Right lobe of liver (tissue), 4 donors: ENCODE data around the gene IGF2R.

Experiments used
- CTCF ChIP-seq, 4 donors: fragments of 200-600 bp in 3 of 4; fragments of 450-650 bp in 1 of 4; IDR thresholded peaks; one replicate each; pipeline versions ENCODE4 v1.5.1 to v1.8.0; 2016 to 2022; ENCODE audit warnings: antibody characterized with exemption in 4 of 4, mild to moderate bottlenecking in 2 of 4
- POLR2A ChIP-seq: fragments of 450-650 bp; IDR thresholded peaks from one replicate; pipeline ENCODE4 v1.6.1; 2017; ENCODE audit warnings: antibody characterized with exemption, mild to moderate bottlenecking
- donor health status: DM: no; HTN: no; CAD: no.
- donor health status: DM: no; HTN: no; CAD: no.
- donor health status: DM: no; HTN: yes; CAD: no.

GRCh38 chr6:160024152-160024551 is 55.3 kb downstream of the IGF2R start:
- no peak for TF ChIP-seq CTCF (IDR thresholded peaks at IDR 0.05)
- no peak for TF ChIP-seq POLR2A
